AG04449 (cell line): Measurements from ENCODE around the gene PHF24.

ENCODE experiments used
- CTCF ChIA-PET: fragments of 350-600 bp; formaldehyde crosslinking; extraction: SDS; loops from one replicate; lab custom pipeline; 2021; ENCODE audit warnings: antibody characterized with exemption; lab: Yijun Ruan, JAX
- POLR2A ChIA-PET: fragments of 400-600, 350-600 bp; formaldehyde crosslinking; extraction: SDS; loops from one replicate; lab custom pipeline; 2020; ENCODE audit warnings: antibody characterized with exemption, inconsistent platforms; lab: Yijun Ruan, JAX
- DNase-seq: peaks from one replicate; pipeline ENCODE4 v3.0.0-alpha.2; 2010; ENCODE audit warnings: low read depth, low spot score
- H3K4me3 ChIP-seq: 2 replicates; pipeline ENCODE4 v1.5.1; 2011; ENCODE audit warnings: low read depth, mild to moderate bottlenecking, control low read depth, low read length
- TF ChIP-seq, protein P1 (sequence below): IDR thresholded peaks from one replicate; pipeline ENCODE4 v1.5.1; 2011; ENCODE audit warnings: mild to moderate bottlenecking, moderate library complexity, low read length, control low read depth, inconsistent platforms; ENCODE audit not compliant: insufficient read depth; ENCODE audit errors: missing control alignments

The PHF24 gene

GRCh38 chr9:34994260-34994899 is 36.3 kb downstream of the PHF24 start:
- no peak for DNase-seq
- ChIA-PET POLR2A (interaction anchor here (0.9 kb wide), 1 partner anchor 95 kb away, joined by 3 read pairs; no protein-coding TSS in a partner anchor), CTCF (interaction anchor here (0.8 to 3.5 kb wide), 20 partner anchors 8 to 103 kb away, joined by 3 to 39 read pairs (median 5); partner anchors contain the start of genes FANCG, PIGO and VCP)
- no peak overlapping the region for H3K4me3 ChIP-seq
- TF ChIP-seq, protein P1, sequence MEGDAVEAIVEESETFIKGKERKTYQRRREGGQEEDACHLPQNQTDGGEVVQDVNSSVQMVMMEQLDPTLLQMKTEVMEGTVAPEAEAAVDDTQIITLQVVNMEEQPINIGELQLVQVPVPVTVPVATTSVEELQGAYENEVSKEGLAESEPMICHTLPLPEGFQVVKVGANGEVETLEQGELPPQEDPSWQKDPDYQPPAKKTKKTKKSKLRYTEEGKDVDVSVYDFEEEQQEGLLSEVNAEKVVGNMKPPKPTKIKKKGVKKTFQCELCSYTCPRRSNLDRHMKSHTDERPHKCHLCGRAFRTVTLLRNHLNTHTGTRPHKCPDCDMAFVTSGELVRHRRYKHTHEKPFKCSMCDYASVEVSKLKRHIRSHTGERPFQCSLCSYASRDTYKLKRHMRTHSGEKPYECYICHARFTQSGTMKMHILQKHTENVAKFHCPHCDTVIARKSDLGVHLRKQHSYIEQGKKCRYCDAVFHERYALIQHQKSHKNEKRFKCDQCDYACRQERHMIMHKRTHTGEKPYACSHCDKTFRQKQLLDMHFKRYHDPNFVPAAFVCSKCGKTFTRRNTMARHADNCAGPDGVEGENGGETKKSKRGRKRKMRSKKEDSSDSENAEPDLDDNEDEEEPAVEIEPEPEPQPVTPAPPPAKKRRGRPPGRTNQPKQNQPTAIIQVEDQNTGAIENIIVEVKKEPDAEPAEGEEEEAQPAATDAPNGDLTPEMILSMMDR: peak; percentile 78

DNA sequence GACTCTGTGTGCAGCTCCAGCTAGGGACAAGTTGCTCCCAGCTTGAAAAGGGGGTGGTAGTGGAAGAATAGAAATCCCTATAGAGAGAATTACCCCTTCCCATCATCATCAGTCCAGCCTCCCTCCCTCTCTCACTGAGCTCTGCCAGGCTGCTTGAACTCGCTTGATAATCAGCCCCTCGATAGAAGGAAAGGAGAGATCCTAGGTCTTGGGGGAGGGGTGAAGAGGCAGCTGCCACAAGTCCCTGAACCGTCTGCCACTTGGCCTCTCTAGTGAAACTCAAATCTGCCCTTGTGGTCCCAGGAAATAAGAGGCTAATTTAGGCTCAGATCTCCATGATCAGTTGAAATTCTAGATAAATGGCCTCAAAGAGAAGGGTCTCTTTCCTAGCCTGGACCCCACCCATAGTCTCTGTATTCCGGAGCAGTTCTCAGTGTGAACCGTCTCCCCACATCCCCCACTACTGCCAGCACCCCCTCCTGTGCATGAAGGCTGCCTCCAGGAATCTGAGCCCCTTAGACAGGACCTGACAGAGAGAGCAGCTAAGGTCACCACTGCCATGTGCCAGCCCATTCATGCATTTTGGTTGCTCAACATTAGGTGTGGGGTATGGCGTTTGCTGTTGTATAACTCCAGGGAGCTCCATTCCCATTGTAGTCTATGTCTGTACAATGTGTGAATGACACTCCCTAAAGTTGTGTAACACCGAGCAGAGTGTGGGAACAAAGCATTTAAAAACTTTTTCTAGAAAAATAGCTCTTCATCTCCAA is 37.0 kb downstream of the PHF24 start:
- CTCF ChIA-PET: interaction anchor here (0.8 to 3.5 kb wide), 20 partner anchors 10 to 102 kb away, joined by 3 to 39 read pairs (median 5); partner anchors contain the start of genes FANCG, PIGO and VCP
- H3K4me3 ChIP-seq: no peak overlapping the region
- no peak for DNase-seq
- POLR2A ChIA-PET: interaction anchor here (0.9 kb wide), 1 partner anchor 95 kb away, joined by 3 read pairs; no protein-coding TSS in a partner anchor
- TF ChIP-seq, protein P1: no peak

DNA sequence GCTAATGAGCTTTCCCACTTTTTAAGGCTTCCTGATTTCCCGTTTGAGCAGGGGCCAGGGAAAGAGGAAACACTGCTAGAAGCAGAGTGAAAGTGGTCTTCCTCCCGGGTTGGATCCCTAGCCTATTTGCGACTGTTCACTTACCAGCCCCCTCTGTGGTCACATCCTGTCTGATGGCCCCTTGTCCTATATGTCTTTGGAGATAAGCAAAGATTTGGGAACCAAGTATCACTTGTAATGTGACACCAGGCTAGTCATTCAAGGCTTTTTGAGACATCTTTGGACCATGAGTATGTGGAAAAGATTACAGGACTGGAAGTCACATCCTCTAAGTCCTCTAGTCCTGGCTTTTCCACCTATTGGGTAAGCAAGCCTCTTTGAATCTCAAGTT is 37.6 kb downstream of the PHF24 start:
- CTCF ChIA-PET: interaction anchor here (0.7 to 3.5 kb wide), 5 partner anchors 11 to 163 kb away, joined by 3 to 39 read pairs (median 12); no protein-coding TSS in a partner anchor
- TF ChIP-seq, protein P1: no peak
- no peak for DNase-seq
- no peak overlapping the region for H3K4me3 ChIP-seq
- POLR2A ChIA-PET: no interaction called here

GRCh38 chr9:34996181-34996904 is 38.3 kb downstream of the PHF24 start:
- POLR2A ChIA-PET: no interaction called here
- TF ChIP-seq, protein P1: no peak
- H3K4me3 ChIP-seq: no peak overlapping the region
- CTCF ChIA-PET: interaction anchor here (0.5 to 3.5 kb wide), 4 partner anchors 11 to 164 kb away, joined by 3 to 23 read pairs (median 4); no protein-coding TSS in a partner anchor
- no peak for DNase-seq

DNA sequence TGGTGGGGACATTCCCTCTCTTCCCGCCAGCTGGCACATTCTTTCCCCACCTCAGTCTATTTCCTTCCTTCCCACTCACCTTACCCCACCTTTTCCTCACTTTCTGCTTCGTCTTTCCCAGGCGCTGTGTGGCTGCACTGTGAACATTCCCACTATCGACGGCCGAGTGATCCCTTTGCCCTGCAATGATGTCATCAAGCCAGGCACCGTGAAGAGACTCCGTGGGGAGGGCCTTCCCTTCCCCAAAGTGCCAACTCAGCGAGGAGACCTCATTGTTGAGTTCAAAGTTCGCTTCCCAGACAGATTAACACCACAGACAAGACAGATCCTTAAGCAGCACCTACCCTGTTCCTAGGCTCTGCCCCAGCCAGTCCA is 38.8 kb downstream of the PHF24 start:
- no peak overlapping the region for H3K4me3 ChIP-seq
- POLR2A ChIA-PET: no interaction called here
- TF ChIP-seq, protein P1: no peak
- CTCF ChIA-PET: interaction anchor here (0.5 to 1.6 kb wide), 2 partner anchors 17 to 97 kb away, joined by 3 to 5 read pairs; no protein-coding TSS in a partner anchor
- DNase-seq: no peak
